ENCODE measurements around the gene NKX1-1.

The NKX1-1 gene

DNA sequence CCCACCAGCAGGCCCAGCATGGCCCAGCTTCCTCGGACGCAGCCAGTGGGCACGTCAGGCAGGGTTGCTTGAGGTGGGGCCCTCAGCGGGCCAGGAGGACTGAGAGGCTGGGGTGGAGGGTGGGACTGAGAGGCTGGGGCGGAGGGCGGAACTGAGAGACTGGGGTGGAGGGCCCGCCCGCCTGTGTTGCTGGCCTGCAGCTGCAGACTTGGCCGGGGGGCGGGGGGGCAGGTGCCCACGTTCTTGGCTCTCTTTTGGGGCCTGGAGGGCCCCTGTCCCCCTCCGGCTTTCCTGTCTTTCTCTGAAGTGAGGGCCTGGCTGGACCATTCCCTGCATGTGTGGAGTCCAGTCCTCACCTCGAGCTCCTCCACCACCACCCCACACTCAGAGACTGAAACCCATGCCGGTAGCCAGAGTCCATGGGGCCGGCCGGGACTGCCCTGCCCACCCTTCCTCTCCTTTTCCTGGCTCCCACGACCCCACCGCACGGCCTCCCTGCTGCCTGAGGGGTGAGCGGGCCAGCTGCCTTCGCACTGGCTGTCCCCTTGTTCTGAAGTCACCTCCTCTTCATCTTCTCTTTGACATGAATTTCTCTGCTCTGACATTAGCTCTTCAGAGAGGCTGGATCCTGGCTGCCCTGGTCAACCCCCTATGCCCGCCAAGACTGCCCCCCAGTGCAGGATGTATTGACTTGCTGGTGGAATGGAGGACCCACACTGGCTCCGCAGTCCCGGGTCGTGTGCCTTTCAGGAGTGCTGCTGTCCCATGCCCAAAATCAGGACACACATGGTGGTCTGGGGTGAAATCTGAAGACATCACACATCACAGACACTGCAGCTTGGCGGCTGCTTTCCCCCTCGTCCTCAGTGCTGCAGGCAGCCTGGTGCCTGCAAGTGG is 10.1 kb upstream of the NKX1-1 start:
- DNase-seq = no peak

DNA sequence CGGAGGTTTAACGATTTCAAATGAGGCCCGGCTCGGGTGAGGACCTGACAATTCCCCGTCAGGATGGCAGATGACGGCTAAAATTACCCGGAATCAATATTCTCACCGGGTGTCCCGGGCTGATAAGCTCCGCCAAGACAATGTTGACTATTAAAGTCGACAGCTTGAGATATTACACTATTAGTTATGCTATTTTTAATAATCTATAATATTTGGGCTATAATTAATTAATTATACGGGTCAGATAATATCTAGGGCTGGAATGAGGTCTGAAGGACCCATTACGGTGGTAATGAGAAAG is 9.4 kb upstream of the NKX1-1 start:
- DNase-seq = no peak

DNA sequence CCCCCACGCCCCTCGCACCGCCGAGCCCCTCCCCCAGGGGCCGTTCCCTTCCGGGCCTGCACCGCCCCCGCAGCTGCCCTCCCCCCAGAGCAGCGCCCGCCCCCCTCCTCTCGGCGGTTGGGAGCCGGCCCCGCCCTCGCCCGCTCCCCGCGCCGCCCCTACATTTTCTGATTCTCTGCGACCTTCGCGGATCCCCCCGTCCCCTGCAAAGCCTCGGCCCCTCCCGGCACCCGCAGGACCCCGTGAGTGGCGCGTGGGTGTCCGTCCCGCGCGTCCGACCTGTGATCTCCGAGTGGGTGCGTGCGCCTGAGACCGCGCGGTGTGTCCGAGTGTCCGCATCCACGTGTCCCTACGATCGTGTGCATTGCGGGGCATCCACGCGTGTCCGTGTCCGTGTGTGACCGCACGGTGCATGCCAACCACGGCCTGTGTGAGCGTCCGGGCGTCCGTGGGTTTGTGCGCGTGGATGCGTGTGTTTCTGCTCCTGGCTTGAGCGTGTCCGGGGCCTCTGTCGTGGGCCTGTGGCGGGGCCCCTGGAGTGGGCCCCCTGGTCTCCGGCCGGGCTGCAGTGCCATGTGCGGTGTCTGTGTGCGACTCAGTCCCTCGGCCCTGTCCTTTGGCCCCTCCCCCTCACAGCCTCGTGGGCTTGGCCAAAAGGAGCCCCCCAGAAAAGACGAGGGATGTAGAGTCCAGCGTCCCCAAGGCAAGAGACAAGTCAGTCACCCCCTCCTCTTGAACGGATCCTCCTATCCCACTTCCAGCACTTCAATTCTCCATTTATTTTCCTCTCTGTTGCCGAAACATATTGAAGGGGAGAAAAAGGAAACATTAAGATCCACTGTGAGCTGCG is 8.8 kb upstream of the NKX1-1 start:
- DNase-seq = no peak

DNA sequence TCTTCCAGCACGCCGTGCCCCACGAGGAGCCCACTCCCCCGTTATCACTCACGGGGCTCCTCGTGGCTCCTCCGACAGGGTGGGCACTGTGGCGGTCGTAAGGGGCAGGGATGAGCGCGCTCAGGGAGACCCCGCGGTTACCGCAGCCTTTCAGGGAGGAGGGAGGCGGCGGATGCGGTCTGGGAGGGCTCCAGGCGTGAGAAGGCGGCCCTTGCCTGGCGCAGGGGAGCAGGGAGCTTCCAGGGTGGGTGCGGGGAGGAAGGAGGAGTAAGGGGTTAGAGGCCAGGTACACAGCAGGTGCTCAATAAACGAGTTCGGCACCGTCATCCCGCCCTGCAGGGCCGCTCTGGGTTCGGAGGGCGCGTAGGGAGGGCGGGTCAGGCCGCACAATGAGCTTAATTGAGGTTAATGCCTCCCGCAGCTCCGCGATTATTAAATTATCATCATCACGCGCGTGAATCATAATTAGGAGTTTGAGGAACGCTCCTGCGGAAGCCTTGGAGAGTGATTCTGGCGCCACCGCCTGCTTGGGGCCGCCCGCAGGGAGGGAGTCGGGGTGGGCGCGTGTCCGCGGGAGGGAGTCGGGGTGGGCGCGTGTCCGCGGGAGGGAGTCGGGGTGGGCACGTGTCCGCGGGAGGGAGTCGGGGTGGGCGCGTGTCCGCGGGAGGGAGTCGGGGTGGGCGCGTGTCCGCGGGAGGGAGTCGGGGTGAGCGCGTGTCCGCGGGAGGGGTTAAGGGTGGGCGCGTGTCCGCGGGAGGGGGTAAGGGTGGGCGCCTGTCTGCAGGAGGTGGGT is 7.6 kb upstream of the NKX1-1 start:
- no peak for DNase-seq

DNA sequence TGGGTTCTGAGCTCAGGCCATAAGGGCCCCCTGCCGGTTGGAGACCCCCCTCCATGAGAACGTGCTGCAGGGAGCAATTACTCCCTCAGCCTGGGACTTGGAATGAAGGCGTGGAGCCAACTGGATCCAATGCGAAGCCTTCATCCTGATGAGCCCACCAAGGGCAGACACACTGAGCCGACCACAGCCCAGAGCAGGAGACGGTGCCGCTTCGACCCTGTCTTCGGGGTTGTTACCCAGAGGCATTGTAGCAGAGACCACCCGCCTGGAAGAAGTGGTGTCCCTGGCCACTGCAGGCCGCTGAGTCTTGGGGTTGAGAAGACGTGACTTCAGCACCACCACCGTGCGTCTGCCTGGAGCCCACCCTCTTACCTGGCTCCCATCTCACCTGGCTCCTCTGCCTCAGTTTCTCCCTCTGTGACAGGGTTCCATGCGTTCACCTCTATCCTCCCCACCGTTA is 7.0 kb upstream of the NKX1-1 start:
- DNase-seq = no peak

DNA sequence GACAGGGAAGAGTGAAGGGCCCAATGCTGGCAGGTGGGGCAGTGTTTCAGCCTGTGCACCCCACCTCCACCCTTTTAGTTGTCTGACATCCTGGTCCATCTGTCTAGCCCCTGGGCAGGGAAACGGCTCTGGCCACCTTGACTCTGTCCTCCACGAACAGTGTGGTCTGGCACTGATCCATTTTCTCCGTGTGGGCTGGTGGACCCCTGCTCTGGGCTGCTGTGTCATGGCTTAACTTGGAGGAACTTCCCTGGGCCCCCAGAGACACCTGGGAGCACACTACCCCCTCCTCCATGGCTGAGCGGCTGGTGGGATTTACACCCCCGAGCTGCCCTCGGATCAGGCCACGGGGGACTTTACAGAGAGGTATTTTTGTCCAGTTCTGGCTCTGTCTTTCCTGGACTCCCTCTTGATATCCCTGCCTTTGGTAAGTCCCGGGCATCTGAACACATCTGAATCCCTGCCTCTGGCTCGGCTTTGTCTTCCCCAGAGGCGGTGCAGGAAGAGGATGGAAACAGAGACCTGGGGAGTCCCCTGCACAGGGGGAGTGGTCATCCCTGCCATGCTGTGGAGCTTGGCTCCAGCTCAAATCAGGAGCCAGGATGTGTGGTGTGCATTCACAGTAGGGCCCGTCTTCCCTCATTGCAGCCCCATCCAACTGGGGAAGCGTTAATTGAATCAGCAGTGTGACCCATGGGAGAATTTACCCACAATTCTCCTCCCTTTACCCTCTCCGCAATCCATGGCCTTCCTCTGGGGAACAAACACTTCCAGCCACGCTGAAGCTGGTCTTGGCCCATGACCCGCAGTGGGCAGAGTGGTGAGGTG is 6.3 kb upstream of the NKX1-1 start:
- no peak for DNase-seq

DNA sequence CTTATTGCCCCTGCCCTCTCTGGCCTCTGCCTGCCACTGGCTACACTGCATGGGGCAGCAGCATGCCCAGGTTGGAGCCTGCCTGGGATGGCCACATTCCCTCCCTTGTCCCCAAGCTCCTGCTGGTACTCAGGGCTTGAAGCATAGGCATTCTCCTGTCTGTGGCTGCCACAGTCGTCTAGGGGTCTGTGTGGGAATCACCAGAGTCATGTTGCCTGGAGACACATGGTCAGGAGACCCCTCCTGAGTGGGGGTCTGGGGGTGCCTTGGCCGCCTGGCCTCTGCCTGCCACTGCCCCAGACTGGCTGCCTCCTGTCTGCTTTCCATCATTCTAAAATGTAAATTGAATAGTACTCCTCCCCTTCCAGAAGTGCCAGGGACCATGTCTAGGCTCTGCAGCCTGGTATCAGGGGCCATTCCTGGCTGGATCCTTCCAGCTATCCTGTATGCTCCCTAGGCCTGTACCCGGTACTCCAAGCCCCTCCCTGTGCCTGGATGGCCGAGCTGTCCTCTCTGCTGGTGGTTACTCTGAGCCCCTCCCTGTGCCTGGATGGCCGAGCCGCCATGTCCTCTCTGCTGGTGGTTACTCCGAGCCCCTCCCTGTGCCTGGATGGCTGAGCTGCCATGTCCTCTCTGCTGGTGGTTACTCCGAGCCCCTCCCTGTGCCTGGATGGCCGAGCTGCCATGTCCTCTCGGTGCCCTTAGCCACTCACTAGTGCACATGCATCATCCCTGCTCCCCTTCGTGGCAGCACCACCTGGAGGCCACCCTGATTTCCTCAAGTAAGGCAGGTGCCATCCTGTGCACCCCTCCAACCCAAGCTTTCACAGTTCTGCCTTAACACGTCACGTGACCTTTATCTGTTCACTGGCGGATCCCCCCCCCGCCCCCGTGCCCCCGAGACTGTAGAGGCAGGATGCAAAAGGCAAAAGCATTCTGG is 5.5 kb upstream of the NKX1-1 start:
- DNase-seq = no peak

DNA sequence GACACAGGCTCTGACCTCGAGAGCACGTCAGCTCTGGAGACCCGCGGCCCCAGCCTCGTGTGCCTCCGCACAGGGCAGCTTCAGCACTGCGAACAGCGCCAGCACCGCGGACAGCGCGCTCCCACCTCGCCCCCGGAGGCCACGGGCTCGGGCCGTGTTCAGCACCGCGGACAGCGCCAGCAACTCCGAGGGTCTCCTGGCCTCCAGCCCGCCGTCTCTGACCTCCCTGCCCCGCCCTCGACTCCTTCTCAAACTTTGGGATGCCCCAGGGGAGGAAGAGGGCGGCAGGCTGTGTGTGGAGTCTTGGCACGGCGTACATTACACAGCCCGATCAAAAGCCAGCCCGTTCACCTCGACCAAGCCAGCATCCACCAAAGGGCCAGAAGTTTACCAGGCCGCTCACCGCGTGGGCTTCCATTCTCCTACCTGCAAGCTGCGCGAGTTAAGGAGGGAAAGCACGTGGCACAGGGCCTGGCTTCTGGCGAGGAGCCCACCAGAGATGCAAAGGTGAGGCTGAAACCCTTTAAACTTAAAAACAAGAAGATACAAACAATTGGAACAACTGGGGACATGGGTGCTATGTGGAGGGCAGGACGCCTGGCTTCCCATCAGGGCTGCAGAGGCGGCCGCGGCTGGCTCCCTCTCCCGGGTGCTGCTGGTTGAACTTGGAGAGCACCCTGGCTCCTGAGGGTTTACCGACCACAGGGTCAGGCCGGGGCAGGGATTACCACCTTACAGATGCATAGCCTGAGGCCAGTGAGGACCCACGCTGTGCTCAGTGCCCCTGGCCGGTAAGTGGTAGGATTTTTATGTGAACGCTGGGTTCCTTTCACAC is 4.5 kb upstream of the NKX1-1 start:
- peak in 2 of 4 experiments; percentile 20 to 25 for DNase-seq

DNA sequence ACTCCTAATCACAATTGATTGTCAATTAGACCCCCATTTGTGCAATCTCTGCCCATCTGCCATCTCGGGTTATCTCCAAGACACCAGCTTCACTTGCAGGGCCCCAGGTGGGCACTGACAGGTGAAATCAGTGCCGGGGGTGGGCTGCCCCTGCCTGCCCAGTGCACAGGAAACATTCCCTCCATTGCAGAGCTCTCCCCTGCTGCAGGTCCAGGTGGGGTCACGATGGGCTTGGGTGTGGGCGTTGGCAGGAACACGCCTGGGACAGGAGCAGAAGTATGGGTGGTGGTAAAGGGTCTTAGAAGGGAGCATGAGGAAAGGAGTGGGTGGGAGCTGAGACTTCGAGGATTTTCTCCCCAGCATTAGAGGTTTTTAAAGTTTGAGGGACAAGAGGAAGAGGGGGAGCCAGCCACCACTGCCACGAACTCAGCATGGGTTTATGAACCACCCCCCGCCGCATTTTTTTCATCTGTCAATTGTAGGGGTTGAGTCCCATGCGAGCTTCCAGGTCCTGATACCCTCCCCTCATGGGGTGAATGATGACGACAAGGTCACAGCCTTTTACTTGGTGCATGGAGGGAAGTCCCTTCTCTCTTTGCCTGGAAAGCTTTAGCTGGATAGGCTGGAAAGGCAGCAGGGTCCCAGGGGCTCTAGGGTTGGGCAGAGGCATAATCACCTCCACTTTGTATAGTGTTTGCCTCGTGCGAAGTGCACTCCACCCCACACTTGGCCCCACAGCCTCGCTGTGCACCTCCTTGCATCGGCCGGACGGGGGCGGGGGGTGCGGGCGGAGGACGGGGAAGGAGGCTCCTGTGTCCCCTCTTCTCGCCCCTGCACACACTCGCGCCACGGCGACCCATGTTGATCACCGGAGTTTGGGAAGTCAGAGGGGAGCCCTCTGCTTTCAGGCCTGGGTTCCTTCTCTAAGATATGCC is 3.5 kb upstream of the NKX1-1 start:
- DNase-seq = no peak

DNA sequence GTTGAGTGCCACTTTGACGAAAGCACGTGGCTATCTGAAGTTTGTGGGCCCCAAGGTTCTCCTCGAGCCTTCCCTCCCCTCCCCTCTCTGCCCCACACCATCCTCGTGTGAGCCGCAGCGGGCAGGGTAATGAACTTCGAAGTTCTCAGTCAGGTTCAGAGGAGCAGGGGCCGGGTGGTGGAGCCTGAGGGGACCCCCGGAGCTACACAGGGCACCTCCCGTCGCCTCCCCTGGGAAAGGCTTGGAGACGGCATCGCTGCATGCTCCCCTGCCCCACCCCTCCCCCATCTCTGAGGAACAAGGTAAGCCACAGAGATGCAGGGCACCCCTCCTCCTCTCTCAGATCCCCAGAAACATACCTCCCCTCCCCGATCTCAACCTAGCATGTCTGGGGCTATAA is 2.8 kb upstream of the NKX1-1 start:
- no peak for DNase-seq

DNA sequence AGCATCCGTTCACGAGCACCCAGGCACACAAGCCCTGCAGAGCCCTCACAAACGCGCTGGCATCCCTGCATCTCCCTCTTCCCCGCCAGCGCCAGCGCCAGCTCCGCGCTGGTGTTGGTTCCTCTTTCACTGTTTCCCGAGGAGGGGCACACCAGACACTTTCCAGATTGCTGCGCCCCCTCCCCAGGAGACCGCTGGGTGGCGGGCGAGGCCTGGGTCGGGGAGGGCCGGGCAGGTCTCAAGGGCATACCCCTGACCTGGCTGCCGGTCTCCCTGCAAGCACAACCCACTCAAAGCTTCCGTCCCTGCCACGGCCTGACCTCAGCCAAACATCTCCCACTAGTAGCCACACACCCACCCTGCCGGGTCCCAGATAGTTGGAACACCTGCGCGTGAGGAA is 2.2 kb upstream of the NKX1-1 start:
- no peak for DNase-seq

DNA sequence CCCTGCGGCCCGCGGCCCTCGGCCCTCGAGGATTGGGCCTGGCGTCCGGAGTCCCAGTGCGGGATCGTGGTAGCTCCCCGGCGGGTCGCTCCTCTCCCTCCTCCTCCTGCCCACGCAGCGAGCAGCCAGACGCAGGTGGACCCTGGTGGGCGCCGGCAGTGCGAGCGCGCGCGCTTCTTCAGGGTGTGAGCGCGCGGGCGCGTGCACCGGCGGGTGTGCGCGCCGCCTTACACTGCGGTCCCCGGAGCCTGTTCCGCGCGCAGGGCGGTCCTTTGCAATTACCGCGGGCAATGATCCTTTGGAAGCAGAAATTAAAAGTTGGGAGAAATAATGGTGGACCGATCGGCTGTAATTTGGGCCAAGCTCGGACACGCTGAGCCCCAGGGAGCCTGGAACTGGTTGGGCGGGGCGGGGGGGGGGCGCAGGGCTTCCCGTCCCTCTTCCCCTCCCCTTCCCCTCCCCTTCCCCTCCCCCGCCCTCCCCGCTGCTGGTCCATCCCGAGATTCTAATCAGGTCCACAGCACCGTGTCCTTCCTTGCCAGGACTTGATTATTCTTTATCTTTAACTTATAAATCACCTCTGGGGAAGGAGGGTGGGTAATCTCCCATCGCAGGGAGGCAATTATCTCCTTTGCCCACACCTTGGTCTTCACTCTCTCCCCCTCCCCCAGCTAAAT is 1.6 kb upstream of the NKX1-1 start:
- DNase-seq = no peak

DNA sequence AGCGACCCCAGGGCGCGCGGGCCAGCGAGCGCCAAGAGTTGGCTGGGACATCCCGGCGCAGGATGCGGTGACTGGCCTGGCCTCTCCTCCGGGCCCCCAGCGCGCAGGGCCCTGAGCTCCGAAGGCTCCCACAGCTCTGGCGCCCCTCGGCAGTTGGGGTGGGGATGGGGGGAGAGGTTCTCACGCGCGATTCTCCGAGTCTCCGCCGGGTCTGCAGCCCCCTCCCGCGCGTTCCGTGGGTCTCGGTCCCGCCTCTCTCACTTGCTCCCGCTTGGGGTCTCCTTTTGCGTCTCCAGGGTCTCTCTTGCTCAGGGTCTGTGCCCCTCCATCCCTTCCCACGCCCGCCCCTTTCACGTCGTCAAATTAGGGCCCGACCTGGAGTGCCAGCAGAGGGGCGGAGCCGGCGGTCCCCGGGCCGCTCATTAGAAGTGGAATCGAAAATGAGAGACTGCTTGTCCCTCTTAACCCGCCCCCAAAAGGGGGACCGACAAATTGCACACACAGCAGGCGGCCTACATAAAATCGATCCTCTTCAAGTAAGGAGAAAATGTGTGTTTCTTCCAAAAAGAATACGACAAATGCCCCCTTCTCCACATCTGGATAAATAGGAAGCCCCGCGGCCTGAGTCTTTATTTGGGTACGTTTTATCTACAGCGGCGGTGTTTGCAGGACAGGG is 877 bp upstream of the NKX1-1 start:
- no peak for DNase-seq

DNA sequence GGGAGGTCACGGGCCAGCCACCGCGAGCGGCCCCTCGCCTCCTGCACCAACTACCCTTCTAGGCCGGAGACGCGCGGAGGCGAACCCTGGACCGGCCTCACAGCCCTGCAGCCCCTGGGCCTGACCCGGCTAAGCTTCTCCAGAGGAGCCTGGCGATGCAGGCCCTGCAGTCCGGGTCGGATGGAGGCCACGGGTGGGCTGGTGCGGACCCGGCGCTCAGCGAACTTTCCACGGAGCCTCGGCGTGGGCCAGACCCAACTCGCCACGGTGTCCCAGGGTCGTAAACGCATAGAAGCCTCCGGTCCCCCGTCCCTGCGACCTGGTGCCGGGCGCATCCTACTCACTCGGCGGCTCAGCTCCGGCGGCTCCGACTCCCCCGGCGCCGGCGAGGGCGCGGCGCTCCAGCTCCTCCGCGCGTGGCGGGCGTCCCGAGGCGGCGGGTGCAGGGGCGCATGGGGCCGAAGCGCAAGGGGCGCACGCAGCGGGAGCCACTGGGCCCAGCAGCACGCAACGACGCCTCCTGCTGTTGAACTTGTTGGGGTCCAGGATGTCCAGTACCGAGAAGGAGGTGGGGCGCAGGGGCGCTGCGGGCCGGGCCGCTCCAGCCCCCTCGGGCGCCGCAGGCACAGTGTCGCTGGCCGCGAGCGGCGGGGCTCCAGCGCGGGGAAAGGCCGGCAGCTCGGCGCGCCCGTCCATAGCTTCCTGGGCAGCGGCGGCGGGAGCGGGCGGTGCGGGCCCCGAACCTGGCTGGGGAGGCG is 427 bp downstream of the NKX1-1 start:
- DNase-seq = no peak

DNA sequence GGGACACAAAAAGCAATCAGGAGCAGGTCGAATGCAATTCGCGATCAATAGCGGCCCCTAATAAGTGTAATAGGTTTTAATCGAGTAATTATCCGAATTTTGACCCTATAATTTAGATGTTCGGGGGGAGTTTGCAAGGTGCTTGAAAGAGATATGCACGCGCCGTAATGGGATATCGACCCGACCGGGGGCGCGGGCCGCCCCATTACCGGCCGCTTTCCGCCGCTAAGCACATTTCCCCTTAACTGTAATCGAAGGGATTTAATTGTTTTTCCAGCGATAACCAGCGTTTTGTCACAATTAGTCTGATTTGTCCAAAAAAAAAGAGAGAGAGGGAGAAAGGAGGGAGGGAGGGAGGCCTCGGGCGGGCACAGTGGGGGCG is 997 bp downstream of the NKX1-1 start:
- no peak for DNase-seq

DNA sequence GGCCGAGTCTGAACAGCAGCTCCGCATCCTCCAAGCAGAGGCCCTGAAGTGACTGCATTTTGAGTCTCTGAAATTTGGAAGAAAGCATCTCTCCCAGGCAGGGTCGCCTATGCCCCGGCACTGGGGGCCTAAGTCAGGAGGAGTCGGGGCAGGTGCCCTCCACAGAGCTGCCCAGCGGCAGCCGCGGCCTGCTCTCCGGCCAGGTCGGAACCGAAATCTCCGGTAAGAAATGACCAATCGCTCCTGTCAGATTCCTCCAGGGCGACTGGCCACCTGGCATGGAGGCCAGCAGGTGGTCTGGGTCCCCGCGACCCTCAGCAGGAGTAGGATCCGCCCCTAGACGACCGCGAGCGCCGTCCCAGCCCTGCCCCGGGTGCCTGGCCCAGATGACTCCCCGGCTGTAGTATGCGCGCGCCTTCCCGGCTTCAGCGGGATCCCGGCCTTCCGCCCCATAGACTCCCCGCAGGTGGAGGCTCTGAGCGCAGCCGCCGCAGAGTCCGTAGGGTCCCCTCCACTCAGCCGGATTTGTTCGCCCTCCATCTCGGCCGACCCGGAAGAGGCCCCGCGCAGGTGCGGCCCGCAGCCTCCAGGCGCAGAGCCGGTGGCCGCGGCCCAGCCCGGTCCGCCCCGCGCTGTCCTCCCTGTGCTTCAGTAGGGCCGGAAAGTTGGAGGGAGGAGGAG is 1.5 kb downstream of the NKX1-1 start:
- DNase-seq = no peak

Data from activated naive CD4-positive, alpha-beta T cell (primary cell).